Hepatocyte (in vitro differentiated cells): ENCODE data around the gene SND1. TPM values are rescaled to one million over a fixed set of nuclear protein-coding genes. Genes with fewer than 3 reads are reported as not detected.

Experiments
- DNase-seq: peaks from one replicate; pipeline ENCODE4 v3.0.0-alpha.2; 2016; ENCODE audit warnings: low spot score
- H2AFZ ChIP-seq: fragments of 200-600 bp; sonication (generic); 2 replicates; pipeline ENCODE4 v1.6.0; 2016; ENCODE audit warnings: antibody characterized with exemption, mild to moderate bottlenecking
- H3K27ac ChIP-seq: fragments of 200-600 bp; sonication (generic); 2 replicates; pipeline ENCODE4 v1.5.1; 2016; ENCODE audit warnings: mild to moderate bottlenecking
- H3K27me3 ChIP-seq: fragments of 200-600 bp; sonication (generic); 2 replicates; pipeline ENCODE4 v1.6.1; 2016
- H3K36me3 ChIP-seq: fragments of 200-600 bp; sonication (generic); replicated peaks from 2 replicates; pipeline ENCODE4 v1.5.1; 2016; ENCODE audit warnings: low read depth; ENCODE audit not compliant: insufficient read depth
- H3K4me1 ChIP-seq: fragments of 200-600 bp; sonication (generic); 2 replicates; pipeline ENCODE4 v1.5.1; 2016; ENCODE audit warnings: mild to moderate bottlenecking, moderate library complexity; ENCODE audit not compliant: insufficient read depth
- H3K4me2 ChIP-seq: fragments of 200-600 bp; sonication (generic); 2 replicates; pipeline ENCODE4 v1.6.0; 2016
- H3K4me3 ChIP-seq: fragments of 200-600 bp; sonication (generic); 2 replicates; pipeline ENCODE4 v1.5.1; 2016; ENCODE audit warnings: mild to moderate bottlenecking
- H3K79me2 ChIP-seq: fragments of 200-600 bp; sonication (generic); 2 replicates; pipeline ENCODE4 v1.6.0; 2017; ENCODE audit warnings: mild to moderate bottlenecking
- H3K9me2 ChIP-seq: fragments of 200-600 bp; sonication (generic); replicated peaks from 2 replicates; pipeline ENCODE4 v1.6.0; 2017; ENCODE audit warnings: mild to moderate bottlenecking; ENCODE audit not compliant: insufficient read depth
- H3K9me3 ChIP-seq: fragments of 200-600 bp; sonication (generic); 2 replicates; pipeline ENCODE4 v1.5.1; 2016; ENCODE audit warnings: low read depth, mild to moderate bottlenecking
- H4K20me1 ChIP-seq: fragments of 200-600 bp; sonication (generic); 2 replicates; pipeline ENCODE4 v1.6.0; 2016; ENCODE audit warnings: mild to moderate bottlenecking; ENCODE audit not compliant: insufficient read depth, poor library complexity, severe bottlenecking
- EZH2 ChIP-seq: fragments of 200-600 bp; sonication (generic); IDR thresholded peaks from 2 replicates; pipeline ENCODE4 v1.6.1; 2016; ENCODE audit warnings: antibody characterized with exemption, mild to moderate bottlenecking, borderline replicate concordance
- EZH2phosphoT487 ChIP-seq: fragments of 200-600 bp; sonication (generic); IDR thresholded peaks from one replicate; pipeline ENCODE4 v1.6.1; 2018; ENCODE audit warnings: antibody characterized with exemption, mild to moderate bottlenecking, low read depth, moderate library complexity; ENCODE audit not compliant: unreplicated experiment, severe bottlenecking
- WGBS: methylation state at CpG from one replicate; pipeline ENCODE4 v1.1.6; 2016; ENCODE audit warnings: low lambda C conversion rate; ENCODE audit errors: missing lambda C conversion rate; 5-methylcytosine and 5-hydroxymethylcytosine counted together
- polyA plus RNA-seq: library from polyadenylated mRNA; unstranded; fragments of >200 nt; fragmentation: Nextera tagmentation; extraction: Ambion mirVana; gene quantifications from 2 replicates; pipeline ENCODE4 v1.2.1, GENCODE V29; 2016
- total RNA-seq: library from RNA; depleted of rRNA; stranded (reverse); fragments of >200 nt; gene quantifications from 2 replicates; pipeline ENCODE4 v1.2.3, GENCODE V29; 2014
- TF ChIP-seq, protein P1 (sequence below): fragments of 200-600 bp; sonication (generic); IDR thresholded peaks from 2 replicates; pipeline ENCODE4 v1.5.1; 2016; ENCODE audit warnings: antibody characterized with exemption, mild to moderate bottlenecking; ENCODE audit not compliant: poor library complexity

SND1 gene
- total and polyA plus RNA-seq, 2 experiments from 2014 or later, result 141 to 200 TPM

DNA sequence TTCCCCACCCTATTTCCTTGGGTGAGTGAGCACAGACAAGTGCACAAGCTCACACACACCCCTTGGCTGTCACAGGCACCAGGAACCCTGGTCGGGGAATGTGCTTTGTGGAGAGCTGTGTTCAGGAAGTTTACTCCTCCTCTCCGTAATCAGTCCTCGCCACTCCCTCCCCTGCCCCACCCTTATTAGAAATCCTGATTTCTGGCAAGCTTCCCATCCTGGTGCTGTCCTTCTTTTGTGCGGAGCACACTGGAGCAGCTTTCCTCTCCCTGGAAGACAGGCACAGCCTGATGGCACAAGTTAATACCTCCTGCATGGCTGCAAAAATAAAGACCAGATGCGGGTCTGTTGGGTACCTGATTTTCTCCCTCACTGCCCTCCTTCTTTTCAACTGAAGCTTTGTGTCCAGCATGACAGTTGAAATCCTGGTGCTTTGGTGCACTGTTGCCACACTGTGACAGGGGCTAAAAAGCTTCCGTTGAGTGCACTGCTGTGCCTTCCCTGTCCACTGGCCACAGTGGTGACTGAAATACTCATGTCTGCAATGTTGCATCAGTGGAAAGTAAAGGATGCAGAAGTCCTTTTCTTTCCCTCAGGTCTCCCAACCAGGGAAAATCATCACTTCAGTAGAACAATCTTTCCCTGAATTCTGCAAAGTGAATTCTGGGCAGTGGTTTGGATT lies 324.2 kb downstream of the SND1 start:
- DNase-seq, result peak; percentile 59
- no peaks in the 10 kb centered on the region for H3K27me3 ChIP-seq
- H3K4me1 ChIP-seq, result peaks cover 8% of the 10 kb centered on the region
- no peak overlapping the region for H3K4me3 ChIP-seq
- no peaks in the 10 kb centered on the region for H3K9me2 ChIP-seq
- no peaks in the 10 kb centered on the region for H3K9me3 ChIP-seq
- 62% methylated on average over 6 of the region's 6 CpGs for WGBS
- H3K79me2 ChIP-seq, result peaks cover 5% of the 10 kb centered on the region
- no peaks in the 10 kb centered on the region for H3K36me3 ChIP-seq
- H4K20me1 ChIP-seq, result no peaks in the 10 kb centered on the region
- peak overlapping the region; percentile 66 for H3K27ac ChIP-seq
- TF ChIP-seq, protein P1, sequence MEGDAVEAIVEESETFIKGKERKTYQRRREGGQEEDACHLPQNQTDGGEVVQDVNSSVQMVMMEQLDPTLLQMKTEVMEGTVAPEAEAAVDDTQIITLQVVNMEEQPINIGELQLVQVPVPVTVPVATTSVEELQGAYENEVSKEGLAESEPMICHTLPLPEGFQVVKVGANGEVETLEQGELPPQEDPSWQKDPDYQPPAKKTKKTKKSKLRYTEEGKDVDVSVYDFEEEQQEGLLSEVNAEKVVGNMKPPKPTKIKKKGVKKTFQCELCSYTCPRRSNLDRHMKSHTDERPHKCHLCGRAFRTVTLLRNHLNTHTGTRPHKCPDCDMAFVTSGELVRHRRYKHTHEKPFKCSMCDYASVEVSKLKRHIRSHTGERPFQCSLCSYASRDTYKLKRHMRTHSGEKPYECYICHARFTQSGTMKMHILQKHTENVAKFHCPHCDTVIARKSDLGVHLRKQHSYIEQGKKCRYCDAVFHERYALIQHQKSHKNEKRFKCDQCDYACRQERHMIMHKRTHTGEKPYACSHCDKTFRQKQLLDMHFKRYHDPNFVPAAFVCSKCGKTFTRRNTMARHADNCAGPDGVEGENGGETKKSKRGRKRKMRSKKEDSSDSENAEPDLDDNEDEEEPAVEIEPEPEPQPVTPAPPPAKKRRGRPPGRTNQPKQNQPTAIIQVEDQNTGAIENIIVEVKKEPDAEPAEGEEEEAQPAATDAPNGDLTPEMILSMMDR, result no peak
- no peak for TF ChIP-seq EZH2
- TF ChIP-seq EZH2phosphoT487, result no peak
- H3K4me2 ChIP-seq, result no peak overlapping the region
- H2AFZ ChIP-seq, result no peak overlapping the region

DNA sequence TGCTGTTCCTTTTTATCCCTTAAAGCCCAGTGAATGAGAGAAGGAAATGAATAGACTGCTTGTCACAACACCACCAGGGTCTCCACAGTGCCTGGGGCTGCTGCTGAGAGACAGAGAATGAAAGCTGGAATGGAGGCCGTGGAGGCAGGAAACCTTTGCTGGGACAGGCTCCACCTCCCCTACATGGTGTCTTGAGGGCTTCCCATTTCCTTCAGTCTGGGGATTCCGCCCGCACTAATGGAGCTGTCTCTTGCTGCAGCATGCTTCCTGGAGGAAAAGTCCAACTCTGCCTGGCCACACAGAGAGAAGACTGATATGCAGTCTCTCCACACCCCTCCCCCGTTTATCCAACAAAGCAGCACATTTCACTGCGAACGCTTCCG lies 324.7 kb downstream of the SND1 start:
- Histone ChIP-seq H3K4me2 (no peak overlapping the region), H3K36me3 (no peaks in the 10 kb centered on the region), H3K27me3 (no peaks in the 10 kb centered on the region), H3K9me3 (no peaks in the 10 kb centered on the region), H3K9me2 (no peaks in the 10 kb centered on the region), H3K4me1 (peaks cover 8% of the 10 kb centered on the region), H2AFZ (no peak overlapping the region), H3K27ac (peak overlapping the region; percentile 66), H3K79me2 (peaks cover 4% of the 10 kb centered on the region), H4K20me1 (no peaks in the 10 kb centered on the region), H3K4me3 (no peak overlapping the region)
- TF ChIP-seq EZH2 (no peak), EZH2phosphoT487 (no peak)
- TF ChIP-seq, protein P1, result no peak
- no peak for DNase-seq
- 80% methylated on average over 7 of the region's 7 CpGs for WGBS

DNA sequence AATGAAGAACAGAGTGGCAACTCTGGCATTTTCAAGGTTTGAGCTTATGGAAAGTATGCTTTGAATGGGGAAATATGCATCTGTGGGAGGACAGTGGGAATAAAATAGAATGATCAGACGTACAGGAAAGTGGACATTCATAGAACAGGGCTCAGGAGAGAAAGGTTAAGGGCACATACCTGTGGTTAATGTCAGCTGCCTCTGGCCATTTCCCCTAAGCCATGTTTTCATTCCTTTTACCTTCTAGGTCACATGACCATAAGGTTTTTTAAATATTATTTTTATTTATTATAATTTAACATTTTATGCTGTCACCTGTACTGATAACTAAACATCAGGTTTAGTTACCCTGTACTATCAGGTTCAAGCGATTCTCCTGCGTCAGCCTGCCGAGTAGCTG lies 326.4 kb downstream of the SND1 start:
- Histone ChIP-seq H3K36me3 (no peaks in the 10 kb centered on the region), H3K9me2 (no peaks in the 10 kb centered on the region), H3K9me3 (no peaks in the 10 kb centered on the region), H3K27ac (peak overlapping the region; percentile 95), H2AFZ (no peak overlapping the region), H3K4me1 (peaks cover 8% of the 10 kb centered on the region), H3K4me3 (no peak overlapping the region), H3K27me3 (no peaks in the 10 kb centered on the region), H4K20me1 (no peaks in the 10 kb centered on the region), H3K79me2 (peaks cover 9% of the 10 kb centered on the region), H3K4me2 (no peak overlapping the region)
- WGBS, result 95% methylated on average over 4 of the region's 4 CpGs
- TF ChIP-seq EZH2 (no peak), EZH2phosphoT487 (no peak)
- TF ChIP-seq, protein P1, result no peak
- no peak for DNase-seq
